Tibial nerve (tissue), 4 donors: Measurements from ENCODE around the gene PPIL4. TPM values are rescaled to one million over a fixed set of nuclear protein-coding genes. Genes with fewer than 3 reads are reported as not detected.

Experiments
- DNase-seq, 2 donors: peaks; one replicate each; pipeline ENCODE4 v3.0.0-alpha.2; 2019; ENCODE audit warnings: low spot score in 2 of 2
- H3K27ac ChIP-seq, 4 donors: fragments of 200-600 bp; sonication (generic) in 3 of 4; one replicate each; pipeline ENCODE4 v1.5.1; 2017 to 2019; ENCODE audit warnings: mild to moderate bottlenecking in 1 of 4
- H3K27me3 ChIP-seq, 2 donors: fragments of 200-600 bp; sonication (generic) in 1 of 2; one replicate each; pipeline versions ENCODE4 v1.5.1 to v1.6.0; 2017 to 2019
- H3K36me3 ChIP-seq, 3 donors: fragments of 200-600 bp; sonication (generic); one replicate each; pipeline ENCODE4 v1.5.1; 2018 to 2019
- H3K4me1 ChIP-seq, 4 donors: fragments of 200-600 bp; sonication (generic) in 3 of 4; one replicate each; pipeline ENCODE4 v1.5.1; 2017 to 2019
- H3K4me3 ChIP-seq, 4 donors: fragments of 200-600 bp; sonication (generic) in 3 of 4; one replicate each; pipeline ENCODE4 v1.5.1; 2017 to 2019; ENCODE audit warnings: mild to moderate bottlenecking in 1 of 4, moderate library complexity in 1 of 4
- H3K9me3 ChIP-seq, 4 donors: fragments of 200-600 bp; sonication (generic) in 3 of 4; one replicate each; pipeline ENCODE4 v1.5.1; 2017 to 2019
- CTCF ChIP-seq, 5 experiments: fragments of 200-600 bp in 3 of 5; fragments of 450-650 bp in 2 of 5; sonication (generic) in 3 of 5; IDR thresholded peaks; one replicate each; pipeline ENCODE4 v1.5.1; 2016 to 2019; ENCODE audit warnings: antibody characterized with exemption in 5 of 5, mild to moderate bottlenecking in 3 of 5, moderate library complexity in 2 of 5
- EP300 ChIP-seq, 2 donors: sonication (generic); formaldehyde crosslinking; IDR thresholded peaks; one replicate each; pipeline ENCODE4 v1.6.1; 2017; ENCODE audit warnings: antibody characterized with exemption in 2 of 2, mild to moderate bottlenecking in 1 of 2
- POLR2A ChIP-seq, 2 donors: fragments of 450-650 bp; IDR thresholded peaks; one replicate each; pipeline ENCODE4 v1.6.1; 2017; ENCODE audit warnings: antibody characterized with exemption in 2 of 2, mild to moderate bottlenecking in 2 of 2, moderate library complexity in 2 of 2
- WGBS, 2 donors: methylation state at CpG; one replicate each; pipeline ENCODE4 v1.1.5; 2018; 5-methylcytosine and 5-hydroxymethylcytosine counted together
- total RNA-seq, 4 donors: library from RNA; depleted of rRNA; stranded (reverse); fragments of >200 nt; gene quantifications; one replicate each; pipeline ENCODE4 v1.1.0, GENCODE V29; 2016

PPIL4 gene
- total RNA-seq, 4 donors from 2014 or later = 25.8 to 41.0 (median 31.5) TPM

- Histone ChIP-seq H3K36me3 (no peaks in the 10 kb centered on the region), H3K9me3 (no peaks in the 10 kb centered on the region), H3K27me3 (peaks cover 0 to 4% of the 10 kb centered on the region in 2 donors), H3K4me1 (peaks cover 0 to 17% (median 4%) of the 10 kb centered on the region in 4 donors), H3K4me3 (no peak overlapping the region), H3K27ac (no peak overlapping the region)
- WGBS, 2 donors = 80 to 85% methylated on average over 5 of the region's 5 CpGs
- DNase-seq = no peak
- TF ChIP-seq POLR2A (IDR thresholded peaks at IDR 0.05) (no peak), EP300 (IDR thresholded peaks at IDR 0.05) (no peak)
Measured at GRCh38 chr6:149459761-149460160, 86.1 kb downstream of the PPIL4 start.

- Histone ChIP-seq H3K36me3 (no peaks in the 10 kb centered on the region), H3K9me3 (no peaks in the 10 kb centered on the region), H3K27me3 (peaks cover 0 to 4% of the 10 kb centered on the region in 2 donors), H3K4me1 (peaks cover 0 to 18% (median 11%) of the 10 kb centered on the region in 4 donors), H3K27ac (no peak overlapping the region), H3K4me3 (no peak overlapping the region)
- DNase-seq = no peak
- WGBS, 2 donors = 97 to 98% methylated on average over 1 of the region's 1 CpG
- TF ChIP-seq POLR2A (IDR thresholded peaks at IDR 0.05) (no peak), CTCF (IDR thresholded peaks at IDR 0.05) (no peak), EP300 (IDR thresholded peaks at IDR 0.05) (no peak)
Measured at GRCh38 chr6:149458806-149459205, 87.0 kb downstream of the PPIL4 start.

GRCh38 chr6:149458196-149458595, 87.6 kb downstream of the PPIL4 start:
- no peak overlapping the region for H3K27ac ChIP-seq
- peaks cover 0 to 23% (median 17%) of the 10 kb centered on the region in 4 donors for H3K4me1 ChIP-seq
- no peaks in the 10 kb centered on the region for H3K9me3 ChIP-seq
- no peak overlapping the region for H3K4me3 ChIP-seq
- TF ChIP-seq CTCF (IDR thresholded peaks at IDR 0.05) (no peak), POLR2A (IDR thresholded peaks at IDR 0.05) (no peak), EP300 (IDR thresholded peaks at IDR 0.05) (no peak)
- WGBS, 2 donors = 92 to 96% methylated on average over 7 of the region's 7 CpGs
- no peak for DNase-seq
- no peaks in the 10 kb centered on the region for H3K36me3 ChIP-seq
- peaks cover 0 to 4% of the 10 kb centered on the region in 2 donors for H3K27me3 ChIP-seq

DNA sequence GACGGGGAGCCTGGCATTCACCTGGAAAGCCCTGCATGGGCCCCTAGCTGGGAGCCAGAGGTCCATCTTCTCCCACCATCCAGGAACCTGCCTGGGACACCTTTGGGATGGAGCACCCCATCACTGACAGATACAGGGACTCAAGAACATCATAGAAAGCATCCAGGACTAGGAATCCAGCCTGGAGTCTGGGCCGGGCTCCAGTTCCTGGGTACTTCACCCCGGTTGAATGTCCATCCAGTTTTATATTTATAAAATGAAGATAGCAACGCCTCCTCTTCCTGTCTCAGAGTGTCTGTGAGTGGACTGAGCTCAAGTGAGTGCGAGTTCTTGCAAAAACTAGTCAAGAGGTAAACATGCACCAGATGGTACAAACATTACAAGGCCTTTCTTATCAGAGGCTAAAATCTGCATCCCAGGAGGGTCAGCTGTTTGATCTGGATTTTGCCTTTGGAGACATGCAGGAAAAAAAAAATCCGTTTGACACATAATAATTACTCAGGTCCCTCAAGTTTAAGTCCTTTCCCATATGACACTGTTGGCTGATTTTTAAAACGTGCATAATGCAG, 88.4 kb downstream of the PPIL4 start:
- H3K9me3 ChIP-seq = no peaks in the 10 kb centered on the region
- H3K4me3 ChIP-seq = no peak overlapping the region
- H3K4me1 ChIP-seq = peaks cover 0 to 29% (median 19%) of the 10 kb centered on the region in 4 donors
- peaks cover 0 to 4% of the 10 kb centered on the region in 2 donors for H3K27me3 ChIP-seq
- no peaks in the 10 kb centered on the region for H3K36me3 ChIP-seq
- WGBS, 2 donors = 78 to 83% methylated on average over 7 of the region's 7 CpGs
- no peak for DNase-seq
- H3K27ac ChIP-seq = no peak overlapping the region
- no peak for TF ChIP-seq POLR2A (IDR thresholded peaks at IDR 0.05)
- no peak for TF ChIP-seq CTCF (IDR thresholded peaks at IDR 0.05)
- TF ChIP-seq EP300 (IDR thresholded peaks at IDR 0.05) = no peak

DNA sequence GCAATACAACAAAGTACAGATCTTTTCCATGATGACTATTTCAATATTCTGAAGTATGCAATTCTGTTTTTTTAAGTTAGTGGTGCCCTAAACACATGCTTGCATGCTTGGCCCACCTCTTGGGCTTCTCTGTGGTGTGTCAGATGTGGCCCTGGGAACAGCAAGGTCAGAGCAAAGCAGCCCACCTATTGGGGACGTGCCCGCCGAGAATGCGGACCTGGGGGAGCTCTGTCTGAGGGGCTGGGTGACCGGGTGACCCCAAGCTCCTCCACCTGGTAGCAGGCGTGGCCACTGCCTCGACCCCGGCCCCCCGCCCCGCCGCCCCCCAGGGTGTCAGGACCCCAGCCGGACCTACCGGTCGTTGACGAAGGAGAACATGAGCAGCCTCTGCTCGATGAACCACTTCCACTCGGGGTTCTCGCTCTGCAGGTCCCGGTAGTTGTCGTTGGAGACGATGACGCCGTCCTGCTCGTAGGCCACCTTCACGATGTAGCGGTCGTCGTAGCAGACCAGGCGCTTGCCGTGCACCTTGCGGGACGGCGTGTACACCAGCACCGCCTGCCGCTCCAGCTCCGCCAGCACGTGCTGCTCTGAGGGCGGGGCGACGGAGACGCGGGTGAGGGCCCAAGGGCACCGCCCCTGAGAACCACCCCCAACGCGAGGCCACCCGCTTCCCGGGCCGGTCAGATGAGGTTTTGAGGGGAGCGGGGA, 89.4 kb downstream of the PPIL4 start:
- Histone ChIP-seq H3K9me3 (no peaks in the 10 kb centered on the region), H3K36me3 (no peaks in the 10 kb centered on the region), H3K27ac (no peak overlapping the region), H3K4me3 (no peak overlapping the region), H3K27me3 (peaks cover 0 to 7% of the 10 kb centered on the region in 2 donors), H3K4me1 (peaks cover 0 to 39% (median 25%) of the 10 kb centered on the region in 4 donors)
- TF ChIP-seq CTCF (IDR thresholded peaks at IDR 0.05) (no peak), POLR2A (IDR thresholded peaks at IDR 0.05) (no peak)
- WGBS, 2 donors = 85 to 88% methylated on average over 38 to 42 of the region's 49 CpGs
- DNase-seq = no peak
